ENCODE results near the gene RNASET2.
"Not testable (repeated sequence)": the region's sequence is repeated elsewhere in the genome, so short reads cannot be mapped to it uniquely, and the experiment has no call there.

Gene RNASET2

DNA sequence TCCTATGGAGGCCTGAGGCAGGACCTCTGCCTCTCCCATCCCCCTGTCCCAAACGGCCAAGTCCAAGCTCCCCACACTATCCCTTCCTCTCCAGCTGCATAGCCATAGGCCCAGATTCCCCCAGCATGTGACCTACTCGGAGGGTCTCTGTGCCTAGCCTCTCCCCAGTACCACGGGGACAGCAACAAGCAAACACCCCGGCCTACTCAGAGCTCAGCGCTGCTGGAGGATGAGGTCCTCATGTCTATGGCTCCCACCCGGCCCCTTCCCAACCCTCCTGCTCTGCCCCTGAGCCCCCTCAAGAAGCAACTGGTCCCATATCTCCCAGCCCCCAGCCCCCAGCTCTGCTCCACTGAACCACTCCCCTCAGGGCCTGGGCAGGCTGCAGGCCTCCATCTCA lies 24.2 kb downstream of the RNASET2 start:
- Histone ChIP-seq H3K27ac (no peak overlapping the region), H3K4me3 (no peak overlapping the region)

DNA sequence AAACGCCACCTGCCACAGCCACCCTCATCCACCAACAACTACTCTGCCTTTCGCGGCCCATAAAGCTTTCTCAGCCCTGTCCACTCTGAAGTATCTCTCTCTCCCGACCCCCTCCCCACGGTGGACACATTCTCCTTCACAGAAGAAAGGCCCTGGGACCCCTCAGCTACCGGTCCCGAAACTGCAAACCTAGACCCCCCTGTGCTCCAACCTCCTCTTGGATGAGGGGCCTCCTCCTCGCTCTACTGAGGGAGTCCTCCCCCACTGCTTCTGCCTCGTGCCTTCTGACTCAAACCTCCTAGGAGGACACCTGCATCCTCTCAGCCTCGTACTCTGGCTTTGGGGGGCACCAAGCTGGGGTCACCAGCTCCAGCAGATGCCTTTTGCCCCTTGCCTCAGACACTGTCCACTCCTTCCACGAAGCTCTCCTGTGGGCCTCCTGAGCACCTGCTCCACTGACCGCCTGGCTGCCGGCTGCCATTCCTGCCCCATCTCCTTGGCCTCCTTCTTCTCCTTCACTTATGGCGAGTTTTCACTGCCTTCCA lies 24.9 kb downstream of the RNASET2 start:
- no peak overlapping the region for H3K4me3 ChIP-seq

DNA sequence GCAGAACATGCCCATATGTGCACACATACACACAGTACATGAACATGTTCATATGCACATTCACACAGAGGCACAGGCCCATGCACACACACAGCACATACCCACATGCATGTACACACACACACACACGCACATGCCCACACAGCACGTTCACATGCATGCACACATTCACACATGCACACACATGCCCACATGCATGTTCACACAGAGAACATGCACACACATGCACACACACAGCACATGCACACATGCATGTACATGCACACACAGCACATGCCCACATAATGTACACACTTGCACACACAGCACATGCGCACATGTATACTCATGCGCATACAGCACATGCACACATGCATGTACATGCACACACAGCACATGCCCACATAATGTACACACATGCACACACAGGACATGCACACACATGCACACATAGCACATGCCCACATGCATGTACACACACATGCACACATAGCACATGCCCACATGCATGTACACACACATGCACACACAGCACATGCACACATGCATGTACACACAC lies 25.9 kb downstream of the RNASET2 start:
- Histone ChIP-seq H3K4me3 (no peak overlapping the region), H3K27ac (no peak overlapping the region)

More for the DNA sequence above, 24.9 kb downstream of the RNASET2 start:
- no peak overlapping the region for H3K27ac ChIP-seq

DNA sequence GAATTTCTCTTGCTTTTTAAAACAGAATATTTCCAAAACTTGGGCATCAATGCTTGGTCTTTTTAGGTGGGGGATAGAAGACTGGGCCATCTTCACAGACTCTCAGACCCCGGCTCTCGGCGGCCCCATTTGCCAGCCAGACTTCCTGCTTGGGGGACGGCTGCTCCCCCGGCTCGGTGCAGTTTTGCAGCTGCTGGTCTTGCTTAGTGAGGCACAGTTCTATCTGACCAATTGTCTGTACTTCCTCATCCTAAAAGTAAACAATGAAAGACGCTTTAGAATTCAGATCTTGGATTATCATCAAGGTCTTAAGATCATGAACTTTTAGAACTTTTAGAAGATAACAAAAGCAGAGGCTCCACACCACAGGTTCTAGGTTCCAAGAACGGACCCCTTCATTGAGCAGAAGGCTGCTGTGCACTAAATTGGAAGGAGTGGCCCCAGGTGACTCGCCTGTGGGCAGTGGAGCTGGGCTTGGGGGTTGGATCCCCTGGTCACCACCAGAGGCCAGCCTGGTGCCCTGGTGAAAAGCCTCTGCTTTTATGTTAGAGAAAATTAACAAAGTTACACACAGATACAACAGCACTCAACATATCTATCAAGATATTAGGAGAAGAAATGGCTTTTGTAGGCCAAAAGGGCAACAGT lies 26.7 kb downstream of the RNASET2 start:
- Histone ChIP-seq H3K4me3 (no peak overlapping the region), H3K27ac (no peak overlapping the region)

DNA sequence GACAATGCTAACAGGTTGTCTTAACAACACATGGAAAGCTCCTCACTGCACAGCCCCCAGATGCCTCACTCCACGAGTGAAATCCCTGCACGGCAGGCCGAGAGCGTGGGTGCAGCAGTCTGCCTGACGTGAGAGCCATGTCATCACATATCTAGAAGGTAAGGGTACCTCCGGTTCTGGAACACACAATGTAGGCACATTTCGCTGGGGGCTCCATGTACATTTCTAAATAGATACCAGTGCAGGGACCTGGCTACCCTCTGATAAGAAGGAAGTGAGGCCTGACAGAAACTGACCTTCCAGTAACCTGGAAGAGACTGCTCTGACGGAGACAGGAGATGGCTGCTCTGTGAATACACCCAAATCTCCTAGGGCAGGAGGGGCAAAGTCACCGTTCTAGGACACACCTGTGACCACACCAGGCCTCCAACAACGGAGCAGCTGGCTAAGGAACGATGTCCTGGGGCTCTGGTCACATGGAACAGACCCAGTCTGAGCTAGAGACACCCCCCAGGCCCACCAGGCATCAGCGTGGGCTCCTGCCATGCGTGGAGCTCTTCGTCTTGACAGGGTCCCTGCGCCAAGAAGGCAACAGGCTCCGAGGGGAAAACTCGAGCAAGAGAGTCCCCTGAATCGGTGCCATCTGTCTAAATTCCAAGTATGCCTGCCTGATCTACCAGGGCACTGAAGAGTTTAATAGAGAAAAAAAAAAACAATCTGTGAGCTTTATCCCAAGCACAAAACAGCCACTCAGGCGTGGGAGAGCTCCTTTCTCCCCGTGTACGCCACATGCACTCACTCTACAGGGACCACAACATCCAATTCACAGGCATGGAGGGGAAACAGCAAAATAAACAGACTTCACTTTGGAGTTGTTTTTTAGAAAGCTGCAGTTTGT lies 27.5 kb downstream of the RNASET2 start:
- Histone ChIP-seq H3K4me3 (no peak overlapping the region), H3K27ac (no peak overlapping the region)

DNA sequence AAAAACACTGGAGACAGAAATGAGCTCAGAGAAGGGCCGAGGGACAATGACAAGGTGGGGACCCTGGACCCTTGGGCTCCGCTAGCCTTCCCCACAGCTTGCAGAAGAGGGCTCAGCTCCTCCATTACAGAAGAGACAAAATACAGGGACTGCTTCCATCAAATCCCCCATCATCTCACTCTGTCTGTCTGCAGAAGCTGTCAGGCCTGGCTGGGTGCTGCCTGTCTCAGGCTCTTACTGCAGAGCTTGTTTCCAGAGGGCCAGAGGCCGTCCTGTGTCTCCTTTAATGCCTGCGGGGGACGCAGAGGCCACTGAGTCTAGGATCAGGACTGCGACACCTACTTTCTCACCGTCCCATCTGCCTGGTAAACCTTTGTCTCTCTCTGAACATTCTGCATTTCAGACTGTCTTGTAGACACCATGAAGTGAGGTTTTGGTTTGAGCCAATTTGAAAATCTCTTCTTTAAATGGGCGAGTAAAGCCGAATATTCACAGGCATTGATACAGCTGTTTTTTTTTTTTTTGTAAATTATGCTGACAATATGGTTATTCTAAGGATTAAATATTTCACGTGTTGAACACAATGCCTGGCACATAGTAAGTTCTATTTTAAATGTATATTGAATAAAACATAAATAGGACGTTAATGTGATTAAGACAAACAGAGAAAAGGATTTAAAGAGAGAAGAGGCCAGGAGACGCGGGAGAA lies 28.3 kb downstream of the RNASET2 start:
- Histone ChIP-seq H3K4me3 (no peak overlapping the region), H3K27ac (no peak overlapping the region)

DNA sequence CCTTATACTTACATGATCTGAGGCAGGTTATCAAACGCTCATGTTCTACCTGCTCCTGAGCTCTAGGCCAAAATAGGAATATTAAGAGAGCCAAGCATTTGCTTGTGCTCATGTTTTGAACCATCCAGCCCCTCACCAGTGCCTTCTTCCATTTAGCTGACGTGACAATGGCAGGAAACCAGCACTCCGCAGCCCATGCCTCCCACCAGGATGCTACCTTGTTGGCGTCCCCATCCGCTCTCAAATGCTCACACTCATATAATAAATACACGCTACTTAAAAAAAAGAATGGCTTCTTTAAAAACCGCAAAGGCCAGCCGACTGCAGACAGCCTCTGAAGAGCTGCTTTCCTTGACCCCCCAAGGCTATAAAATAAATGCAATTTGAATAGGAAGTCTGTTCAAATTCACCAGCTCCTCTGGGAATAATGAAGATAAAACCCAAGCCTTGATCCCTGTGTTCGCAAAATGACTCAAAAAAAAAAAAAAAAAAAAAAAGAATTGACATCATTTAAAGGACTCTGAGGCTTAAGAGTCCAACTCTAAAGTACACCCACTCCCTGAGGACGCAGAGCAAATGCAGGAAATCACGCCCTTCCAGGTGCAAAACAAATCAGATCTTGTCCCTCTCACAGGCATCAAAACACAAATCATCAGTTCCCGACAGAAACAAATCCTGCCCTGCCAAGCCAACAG lies 29.0 kb downstream of the RNASET2 start:
- Histone ChIP-seq H3K4me3 (no peak overlapping the region), H3K27ac (no peak overlapping the region)

DNA sequence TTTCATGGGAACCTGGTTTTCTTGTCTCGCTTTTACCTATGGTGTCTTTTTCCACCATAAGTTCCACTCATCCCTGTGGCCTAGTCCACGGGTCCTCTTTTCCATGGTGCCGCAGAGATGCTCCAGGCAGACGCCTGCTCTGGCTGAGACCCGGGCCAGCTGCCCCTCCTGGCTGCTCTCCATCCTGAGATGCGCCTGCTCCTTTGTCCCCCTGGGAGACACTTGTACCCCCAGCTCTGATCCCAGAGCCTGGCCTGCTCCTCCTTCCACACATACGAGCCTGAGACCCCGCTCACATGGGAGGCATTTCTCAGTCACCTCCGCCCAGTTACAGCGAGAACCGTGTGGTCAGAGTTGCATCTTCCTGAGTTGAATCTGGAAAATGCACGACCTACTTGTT lies 29.6 kb downstream of the RNASET2 start:
- no peak overlapping the region for H3K27ac ChIP-seq

DNA sequence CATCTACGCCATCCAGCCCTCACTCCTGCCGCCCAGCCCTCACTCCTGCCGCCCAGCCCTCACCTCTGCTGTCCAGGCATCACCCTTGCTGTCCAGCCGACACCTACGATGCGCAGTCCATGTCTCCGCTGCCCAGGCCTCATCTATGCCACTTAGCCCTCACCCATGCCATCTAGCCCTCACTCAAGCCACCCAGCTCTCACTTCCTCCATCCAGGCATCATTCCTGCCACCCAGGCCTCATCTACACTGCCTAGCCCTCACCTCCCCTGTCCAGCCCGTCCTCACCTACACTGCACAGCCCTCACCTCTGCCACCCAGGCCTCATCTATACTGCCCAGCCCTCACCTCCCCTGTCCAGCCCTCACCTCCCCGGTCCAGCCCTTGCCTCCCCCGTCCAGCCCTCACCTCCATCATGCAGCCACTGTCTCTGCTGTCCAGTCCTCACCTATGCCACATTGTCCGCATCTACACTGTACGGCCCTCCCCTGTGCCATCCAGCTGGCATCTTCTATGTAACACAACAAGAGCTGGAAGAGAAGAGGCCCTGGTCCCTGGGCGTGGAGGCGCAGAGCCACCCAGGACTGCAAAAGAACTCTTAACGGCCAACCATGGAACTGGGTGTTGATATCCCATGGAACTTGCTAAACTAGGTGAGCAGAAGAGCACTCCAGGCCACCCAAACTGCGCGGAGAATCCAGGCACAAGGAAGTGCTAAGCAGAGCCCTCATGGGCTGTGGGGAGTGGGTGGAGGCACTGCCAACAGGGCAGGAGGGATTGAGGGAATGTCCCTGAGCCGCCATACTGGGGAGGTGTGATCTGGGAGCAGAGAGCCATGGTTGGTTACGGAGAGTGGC lies 31.0 kb downstream of the RNASET2 start:
- no peak overlapping the region for H3K27ac ChIP-seq

More for the DNA sequence above, 29.6 kb downstream of the RNASET2 start:
- H3K4me3 ChIP-seq = no peak overlapping the region

DNA sequence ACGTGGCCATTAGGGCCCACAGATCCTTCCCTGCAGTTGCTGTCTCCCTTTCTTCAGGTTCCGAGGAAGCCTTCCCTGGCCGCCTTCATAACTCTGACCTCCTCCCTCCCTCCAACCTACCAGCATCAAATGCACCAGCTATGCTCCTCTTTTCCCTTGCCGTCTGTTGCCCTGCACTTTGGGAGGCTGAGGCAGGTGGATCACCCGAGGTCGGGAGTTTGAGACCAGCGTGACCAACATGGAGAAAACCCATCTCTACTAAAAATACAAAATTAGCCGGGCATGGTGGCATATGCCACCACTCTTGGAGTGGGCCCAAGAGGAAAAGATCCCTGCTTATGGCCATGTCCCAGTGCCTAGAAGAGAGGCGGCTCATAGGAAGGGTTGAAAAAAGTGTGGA lies 31.8 kb downstream of the RNASET2 start:
- Histone ChIP-seq H3K4me3 (no peak overlapping the region), H3K27ac (no peak overlapping the region)

More for the DNA sequence above, 31.0 kb downstream of the RNASET2 start:
- H3K4me3 ChIP-seq = no peak overlapping the region

DNA sequence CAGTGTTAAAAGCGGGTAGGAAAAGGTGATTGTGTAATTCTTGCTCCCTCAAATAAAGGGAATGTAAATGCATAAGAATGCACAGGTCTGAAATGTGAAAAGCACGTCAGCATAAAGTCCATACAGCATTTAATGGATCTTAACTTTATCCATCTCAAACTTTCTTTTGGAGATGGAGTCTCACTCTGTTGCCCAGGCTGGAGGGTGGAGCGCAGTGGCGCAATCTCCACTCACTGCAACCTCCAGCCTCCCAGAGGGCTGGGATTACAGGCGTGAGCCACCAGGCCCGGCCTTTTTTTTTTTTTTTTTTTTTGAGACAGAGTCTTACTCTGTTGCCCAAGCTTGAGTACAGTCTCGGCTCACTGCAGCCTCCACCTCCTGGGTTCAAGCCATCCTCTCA lies 33.4 kb downstream of the RNASET2 start:
- Histone ChIP-seq H3K4me3 (no peak overlapping the region), H3K27ac (no peak overlapping the region)

DNA sequence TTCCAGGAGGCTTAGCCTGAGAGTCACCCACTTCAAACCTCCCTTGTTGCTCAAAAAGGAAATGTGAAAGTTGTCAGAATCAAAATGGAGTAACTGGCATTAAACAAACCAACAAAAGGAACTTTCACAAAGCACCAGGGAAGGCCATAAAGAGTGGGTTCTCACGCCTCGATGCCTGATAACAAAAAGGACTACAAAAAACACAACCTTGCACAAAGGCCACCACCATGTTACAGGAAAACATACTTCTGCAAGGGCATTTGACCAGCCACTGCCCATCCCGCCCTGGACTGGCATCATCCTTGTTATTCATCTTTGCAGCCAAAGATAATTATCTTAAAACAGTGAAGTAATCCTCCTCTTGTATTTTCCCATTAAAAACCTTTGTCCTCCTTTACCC lies 34.8 kb downstream of the RNASET2 start:
- H3K27ac ChIP-seq = no peak overlapping the region
- no peak overlapping the region for H3K4me3 ChIP-seq

DNA sequence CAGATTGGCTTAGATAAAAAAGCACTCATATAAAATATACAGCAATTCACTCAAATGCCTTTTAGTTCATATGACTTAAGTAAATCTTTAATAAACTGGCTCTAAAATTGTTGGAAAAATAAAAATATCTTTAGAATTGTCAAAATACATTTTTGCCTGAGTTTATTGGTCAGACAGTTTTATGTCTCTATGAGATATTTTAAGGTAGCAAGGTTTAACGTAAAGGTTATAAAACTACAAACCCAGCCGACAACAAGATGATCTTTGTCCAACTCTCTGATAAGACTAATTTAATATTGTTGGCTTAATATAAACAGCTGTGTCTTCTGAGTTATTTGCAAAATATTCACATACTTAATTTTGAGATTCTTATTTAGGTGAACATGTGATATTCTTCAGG lies 39.5 kb downstream of the RNASET2 start:
- Histone ChIP-seq H3K27ac (no peak overlapping the region), H3K4me3 (no peak overlapping the region)

DNA sequence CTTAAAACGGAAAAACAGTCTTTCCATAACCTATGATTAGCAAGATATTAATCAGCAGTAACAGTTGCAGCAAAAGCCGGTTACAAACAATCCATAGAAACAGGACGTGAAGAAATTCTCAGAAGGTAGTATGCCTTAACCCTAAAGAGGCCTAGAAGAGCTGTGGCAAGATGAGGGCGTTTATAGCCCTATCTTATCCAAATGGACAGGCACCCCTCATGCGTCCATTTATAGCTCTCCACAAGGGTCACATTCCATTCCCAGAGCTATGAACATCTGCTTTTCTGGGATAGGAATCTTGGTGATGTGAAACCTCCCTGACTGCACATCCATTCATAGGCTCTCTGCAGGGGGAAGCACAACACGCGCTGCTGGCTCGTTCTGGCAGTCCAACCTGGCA lies 40.9 kb downstream of the RNASET2 start:
- not testable (repeated sequence) for H3K27ac ChIP-seq, H3K4me3 ChIP-seq

DNA sequence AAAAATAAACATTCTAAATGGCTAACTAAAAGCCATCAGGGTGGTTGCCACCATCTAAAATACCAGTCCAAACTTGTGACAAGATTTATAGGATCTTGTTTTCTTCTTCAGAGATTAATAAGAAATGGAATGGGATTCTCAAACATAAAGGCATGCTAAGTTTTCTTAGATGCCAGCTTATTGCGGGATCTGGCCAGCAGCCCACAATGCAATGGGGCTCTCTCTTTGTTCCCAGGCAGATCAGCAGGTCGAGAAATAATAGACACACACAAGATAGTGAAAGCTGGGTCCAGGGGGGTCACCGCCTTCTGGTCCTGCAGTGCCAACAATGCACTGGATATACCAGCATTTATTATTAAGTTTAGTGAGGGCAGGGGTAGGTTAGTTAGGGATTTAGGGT lies 41.4 kb downstream of the RNASET2 start:
- H3K27ac ChIP-seq, H3K4me3 ChIP-seq: not testable (repeated sequence)

DNA sequence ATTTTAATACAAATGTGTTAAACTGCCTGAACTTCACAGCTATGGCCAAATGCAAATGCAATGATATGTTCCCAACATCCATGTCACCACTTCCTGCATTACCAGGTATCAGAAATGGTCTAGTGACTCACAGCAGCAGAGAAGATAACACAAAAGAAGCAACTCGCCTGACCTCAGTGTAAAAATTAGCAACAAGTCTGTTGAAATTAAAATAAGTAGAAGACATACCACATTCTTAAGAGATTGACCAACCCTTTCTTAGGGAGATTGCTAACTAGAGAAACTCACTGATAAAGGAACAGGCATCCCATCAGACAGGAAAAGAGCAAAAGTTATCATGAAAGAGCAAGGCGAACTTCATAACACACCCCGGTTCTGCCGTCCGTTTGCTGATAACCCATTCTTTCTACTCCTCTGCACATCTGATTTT lies 45.1 kb downstream of the RNASET2 start:
- no peak overlapping the region for H3K27ac ChIP-seq
- H3K4me3 ChIP-seq = no peak overlapping the region

DNA sequence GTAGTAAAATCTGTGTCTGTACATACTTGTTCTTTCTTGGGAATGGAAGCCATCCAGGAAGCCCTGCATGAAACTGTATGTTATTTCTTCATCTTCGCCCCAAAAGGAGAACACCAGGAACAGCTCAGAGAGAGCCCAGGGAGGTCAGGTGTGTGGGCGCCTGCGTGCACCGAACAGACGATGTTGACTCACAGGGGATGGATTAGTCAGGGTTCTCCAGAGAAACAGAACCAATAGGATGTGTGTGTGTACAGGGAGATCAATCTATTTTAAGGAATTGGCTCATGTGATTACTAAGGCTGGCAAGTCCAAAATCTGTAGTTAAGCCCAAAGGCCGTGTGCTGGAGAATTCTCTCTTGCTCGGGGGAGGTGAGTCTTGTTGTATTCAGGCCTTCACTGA lies 45.7 kb downstream of the RNASET2 start:
- H3K4me3 ChIP-seq = no peak overlapping the region
- no peak overlapping the region for H3K27ac ChIP-seq

DNA sequence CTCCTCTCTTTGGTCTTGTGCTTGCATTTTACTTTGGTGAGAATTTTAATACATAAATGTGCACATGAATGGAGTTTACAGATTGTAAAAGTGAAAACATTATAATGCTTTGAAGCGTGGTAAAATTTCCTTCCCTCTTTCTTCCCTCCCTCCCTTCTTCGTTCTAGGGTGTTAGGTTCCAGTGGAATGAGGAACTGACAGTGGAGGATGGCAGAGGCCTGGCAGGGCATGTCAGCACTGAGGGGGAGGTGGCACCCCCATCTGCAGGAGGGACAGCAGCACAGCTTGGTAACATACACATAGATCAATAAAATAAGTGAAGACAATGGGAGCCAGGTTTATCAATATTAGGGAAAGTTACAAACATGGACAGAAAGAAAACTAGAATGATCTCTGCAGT lies 47.5 kb downstream of the RNASET2 start:
- H3K27ac ChIP-seq = no peak overlapping the region

More for the DNA sequence above, 47.5 kb downstream of the RNASET2 start:
- H3K4me3 ChIP-seq = no peak overlapping the region
